OCI-LY3 (cell line): Measurements from ENCODE around the gene NCAPG2.

ENCODE experiments used
- H2AFZ ChIP-seq: fragments of 200-600, 300-600 bp; shearing (Covaris generic); 2 replicates; pipeline ENCODE4 v1.6.0; 2014; ENCODE audit warnings: antibody characterized with exemption, low read depth, low read length
- H3K27ac ChIP-seq: fragments of 200-600, 300-600 bp; sonication (generic); 2 replicates; pipeline ENCODE4 v1.5.1; 2014; ENCODE audit warnings: mild to moderate bottlenecking, low read length, moderate library complexity, mixed read lengths
- H3K27me3 ChIP-seq: fragments of 200-600, 300-600 bp; sonication (generic); 2 replicates; pipeline ENCODE4 v1.6.1; 2014; ENCODE audit warnings: low read depth, low read length, mixed read lengths
- H3K36me3 ChIP-seq: fragments of 200-600, 300-600 bp; sonication (generic); replicated peaks from 2 replicates; pipeline ENCODE3; 2014; ENCODE audit warnings: low read depth, low read length, mixed read lengths
- H3K4me1 ChIP-seq: fragments of 300-600, 200-600 bp; sonication (generic); 2 replicates; pipeline ENCODE4 v1.6.1; 2014; ENCODE audit warnings: low read length, mixed read lengths
- H3K4me2 ChIP-seq: fragments of 200-600, 300-600 bp; sonication (generic); 2 replicates; pipeline ENCODE4 v1.6.1; 2014; ENCODE audit warnings: low read length, mixed read lengths
- H3K4me3 ChIP-seq: fragments of 300-600, 200-600 bp; sonication (generic); 2 replicates; pipeline ENCODE4 v1.5.1; 2014; ENCODE audit warnings: antibody characterized with exemption, mild to moderate bottlenecking, low read length, moderate library complexity
- H3K79me2 ChIP-seq: fragments of 300-600, 200-600 bp; shearing (Covaris generic); 2 replicates; pipeline ENCODE4 v1.6.1; 2014; ENCODE audit warnings: mild to moderate bottlenecking, low read length, mixed read lengths
- H3K9ac ChIP-seq: fragments of 300-600, 200-600 bp; shearing (Covaris generic); 2 replicates; pipeline ENCODE4 v1.6.0; 2014; ENCODE audit warnings: mild to moderate bottlenecking, low read length, moderate library complexity
- H3K9me3 ChIP-seq: fragments of 200-600, 300-600 bp; shearing (Covaris generic); 2 replicates; pipeline ENCODE4 v1.6.1; 2014; ENCODE audit warnings: low read length, mixed read lengths; ENCODE audit not compliant: insufficient read depth
- H4K20me1 ChIP-seq: fragments of 200-600, 300-600 bp; sonication (generic); 2 replicates; pipeline ENCODE4 v1.6.1; 2016; ENCODE audit warnings: low read length, mixed read lengths; ENCODE audit not compliant: insufficient read depth
- CTCF ChIP-seq: fragments of 200-600, 300-600 bp; sonication (generic); IDR thresholded peaks from 2 replicates; pipeline ENCODE4 v1.5.1; 2014; ENCODE audit warnings: antibody characterized with exemption, low read length, low read depth
- EZH2phosphoT487 ChIP-seq: fragments of 200-600 bp; shearing (Covaris generic); IDR thresholded peaks from 2 replicates; pipeline ENCODE4 v1.6.1; 2018; ENCODE audit warnings: antibody characterized with exemption, mixed run types, low read depth

NCAPG2 gene

GRCh38 chr7:158729646-158730382 is 25.2 kb upstream of the NCAPG2 start:
- Histone ChIP-seq H3K4me1 (no peaks in the 10 kb centered on the region), H3K4me3 (no peak overlapping the region)

GRCh38 chr7:158728911-158729645 is 24.5 kb upstream of the NCAPG2 start:
- no peak for TF ChIP-seq CTCF
- H3K4me2 ChIP-seq: no peak overlapping the region

More at GRCh38 chr7:158729646-158730382, 25.2 kb upstream of the NCAPG2 start:
- H3K79me2 ChIP-seq: no peaks in the 10 kb centered on the region
- H3K27ac ChIP-seq: no peak overlapping the region
- H4K20me1 ChIP-seq: no peaks in the 10 kb centered on the region
- H3K4me2 ChIP-seq: no peak overlapping the region
- H3K36me3 ChIP-seq: peaks cover 6% of the 10 kb centered on the region
- no peaks in the 10 kb centered on the region for H3K9me3 ChIP-seq
- no peak for TF ChIP-seq CTCF
- TF ChIP-seq EZH2phosphoT487: no peak
- H2AFZ ChIP-seq: no peak overlapping the region
- H3K9ac ChIP-seq: no peak overlapping the region
- no peaks in the 10 kb centered on the region for H3K27me3 ChIP-seq

GRCh38 chr7:158727690-158728089 is 23.1 kb upstream of the NCAPG2 start:
- H3K27ac ChIP-seq: no peak overlapping the region
- no peak overlapping the region for H3K4me3 ChIP-seq
- TF ChIP-seq EZH2phosphoT487: no peak
- TF ChIP-seq CTCF: no peak

More at GRCh38 chr7:158728911-158729645, 24.5 kb upstream of the NCAPG2 start:
- no peaks in the 10 kb centered on the region for H3K4me1 ChIP-seq
- H4K20me1 ChIP-seq: no peaks in the 10 kb centered on the region
- H3K9ac ChIP-seq: no peak overlapping the region
- no peak overlapping the region for H3K4me3 ChIP-seq
- H3K79me2 ChIP-seq: no peaks in the 10 kb centered on the region
- no peak overlapping the region for H3K27ac ChIP-seq
- no peaks in the 10 kb centered on the region for H3K27me3 ChIP-seq
- H3K36me3 ChIP-seq: peaks cover 6% of the 10 kb centered on the region
- H3K9me3 ChIP-seq: no peaks in the 10 kb centered on the region
- H2AFZ ChIP-seq: no peak overlapping the region

GRCh38 chr7:158726277-158726807 is 21.7 kb upstream of the NCAPG2 start:
- Histone ChIP-seq H3K36me3 (peaks cover 6% of the 10 kb centered on the region), H3K4me2 (no peak overlapping the region), H2AFZ (no peak overlapping the region), H3K27ac (no peak overlapping the region), H3K9me3 (no peaks in the 10 kb centered on the region), H4K20me1 (no peaks in the 10 kb centered on the region), H3K4me3 (no peak overlapping the region), H3K9ac (no peak overlapping the region), H3K79me2 (no peaks in the 10 kb centered on the region), H3K4me1 (no peaks in the 10 kb centered on the region), H3K27me3 (no peaks in the 10 kb centered on the region)
- TF ChIP-seq CTCF: no peak
- TF ChIP-seq EZH2phosphoT487: no peak

More at GRCh38 chr7:158727690-158728089, 23.1 kb upstream of the NCAPG2 start:
- Histone ChIP-seq H3K4me2 (no peak overlapping the region), H2AFZ (no peak overlapping the region), H3K36me3 (peaks cover 6% of the 10 kb centered on the region), H3K27me3 (no peaks in the 10 kb centered on the region), H3K79me2 (no peaks in the 10 kb centered on the region), H3K9me3 (no peaks in the 10 kb centered on the region), H3K4me1 (no peaks in the 10 kb centered on the region), H4K20me1 (no peaks in the 10 kb centered on the region), H3K9ac (no peak overlapping the region)
